Upper lobe of right lung (tissue), 1 donor: Measurements from ENCODE around the gene JUNB. TPM values are rescaled to one million over a fixed set of nuclear protein-coding genes. Genes with fewer than 3 reads are reported as not detected.

ENCODE experiments used
- ATAC-seq: fragments of 200-7000 bp; cut with Tn5 transposase; one replicate; pipeline ENCODE4 v1.9.1; 2020; ENCODE audit warnings: mild to moderate bottlenecking, moderate library complexity
- DNase-seq: peaks from one replicate; pipeline ENCODE4 v3.0.0-alpha.2; 2020
- H3K27ac ChIP-seq: fragments of 200-600 bp; one replicate; pipeline ENCODE4 v1.8.0; 2022
- H3K27me3 ChIP-seq: fragments of 200-600 bp; one replicate; pipeline ENCODE4 v1.8.0; 2022; ENCODE audit warnings: mild to moderate bottlenecking
- H3K36me3 ChIP-seq: fragments of 200-600 bp; one replicate; pipeline ENCODE4 v1.8.0; 2022
- H3K4me1 ChIP-seq: fragments of 200-600 bp; one replicate; pipeline ENCODE4 v1.8.0; 2022
- H3K4me3 ChIP-seq: fragments of 200-600 bp; one replicate; pipeline ENCODE4 v1.8.0; 2022; ENCODE audit warnings: mild to moderate bottlenecking
- H3K9me3 ChIP-seq: fragments of 200-600 bp; one replicate; pipeline ENCODE4 v1.8.0; 2022
- intact Hi-C: fragments of 100-400 bp; cut with DNase I; formaldehyde crosslinking; loops from one replicate; pipeline ENCODE4 v1.11.0; 2022
- total RNA-seq: library from RNA; stranded (reverse); fragmentation: NEBNext Ultra II Directional; extraction: Animal tissue kit (Norgen Biotek cat#: 25700); gene quantifications from one replicate; pipeline ENCODE4 v1.2.1, GENCODE V29; 2021
- TF ChIP-seq, protein P1 (sequence below): fragments of 200-600 bp; IDR thresholded peaks from one replicate; pipeline ENCODE4 v1.8.0; 2022; ENCODE audit warnings: antibody characterized with exemption
- donor health status: DM: no; HTN: yes; CAD: no; lungs with severe emphysema.

Gene JUNB
- total RNA-seq, 1 donor from 2014 or later, result 174 TPM

DNA sequence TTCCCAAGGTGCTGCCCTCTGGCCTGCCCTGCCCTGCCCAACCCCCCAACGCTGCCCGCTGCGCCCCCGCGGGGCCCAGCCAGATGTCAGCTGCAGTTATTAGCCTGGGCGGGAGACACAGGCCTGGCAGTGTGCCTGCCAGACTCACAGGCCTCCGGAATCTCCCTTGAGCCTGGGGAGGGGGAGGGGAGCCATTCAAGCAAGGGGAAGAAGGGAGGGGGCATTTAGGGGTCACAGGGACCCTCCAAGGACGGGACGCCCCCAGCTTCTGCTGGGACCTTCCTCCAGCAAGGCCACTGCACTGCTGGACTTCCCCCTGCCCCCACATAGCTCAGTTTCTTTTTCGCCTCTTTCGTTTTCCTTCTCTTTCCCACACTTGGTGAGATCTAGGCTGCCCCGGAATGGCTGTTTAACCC is 2.6 kb upstream of the JUNB start:
- H3K27me3 ChIP-seq, result no peaks in the 10 kb centered on the region
- DNase-seq, result peak; percentile 91
- intact Hi-C loops, result no loop called here
- peak overlapping the region; percentile 100 for H3K27ac ChIP-seq
- no peaks in the 10 kb centered on the region for H3K36me3 ChIP-seq
- no peak for ATAC-seq
- H3K9me3 ChIP-seq, result no peaks in the 10 kb centered on the region
- TF ChIP-seq, protein P1, sequence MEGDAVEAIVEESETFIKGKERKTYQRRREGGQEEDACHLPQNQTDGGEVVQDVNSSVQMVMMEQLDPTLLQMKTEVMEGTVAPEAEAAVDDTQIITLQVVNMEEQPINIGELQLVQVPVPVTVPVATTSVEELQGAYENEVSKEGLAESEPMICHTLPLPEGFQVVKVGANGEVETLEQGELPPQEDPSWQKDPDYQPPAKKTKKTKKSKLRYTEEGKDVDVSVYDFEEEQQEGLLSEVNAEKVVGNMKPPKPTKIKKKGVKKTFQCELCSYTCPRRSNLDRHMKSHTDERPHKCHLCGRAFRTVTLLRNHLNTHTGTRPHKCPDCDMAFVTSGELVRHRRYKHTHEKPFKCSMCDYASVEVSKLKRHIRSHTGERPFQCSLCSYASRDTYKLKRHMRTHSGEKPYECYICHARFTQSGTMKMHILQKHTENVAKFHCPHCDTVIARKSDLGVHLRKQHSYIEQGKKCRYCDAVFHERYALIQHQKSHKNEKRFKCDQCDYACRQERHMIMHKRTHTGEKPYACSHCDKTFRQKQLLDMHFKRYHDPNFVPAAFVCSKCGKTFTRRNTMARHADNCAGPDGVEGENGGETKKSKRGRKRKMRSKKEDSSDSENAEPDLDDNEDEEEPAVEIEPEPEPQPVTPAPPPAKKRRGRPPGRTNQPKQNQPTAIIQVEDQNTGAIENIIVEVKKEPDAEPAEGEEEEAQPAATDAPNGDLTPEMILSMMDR, result no peak
- peak overlapping the region; percentile 88 for H3K4me3 ChIP-seq
- H3K4me1 ChIP-seq, result peaks cover 56% of the 10 kb centered on the region

DNA sequence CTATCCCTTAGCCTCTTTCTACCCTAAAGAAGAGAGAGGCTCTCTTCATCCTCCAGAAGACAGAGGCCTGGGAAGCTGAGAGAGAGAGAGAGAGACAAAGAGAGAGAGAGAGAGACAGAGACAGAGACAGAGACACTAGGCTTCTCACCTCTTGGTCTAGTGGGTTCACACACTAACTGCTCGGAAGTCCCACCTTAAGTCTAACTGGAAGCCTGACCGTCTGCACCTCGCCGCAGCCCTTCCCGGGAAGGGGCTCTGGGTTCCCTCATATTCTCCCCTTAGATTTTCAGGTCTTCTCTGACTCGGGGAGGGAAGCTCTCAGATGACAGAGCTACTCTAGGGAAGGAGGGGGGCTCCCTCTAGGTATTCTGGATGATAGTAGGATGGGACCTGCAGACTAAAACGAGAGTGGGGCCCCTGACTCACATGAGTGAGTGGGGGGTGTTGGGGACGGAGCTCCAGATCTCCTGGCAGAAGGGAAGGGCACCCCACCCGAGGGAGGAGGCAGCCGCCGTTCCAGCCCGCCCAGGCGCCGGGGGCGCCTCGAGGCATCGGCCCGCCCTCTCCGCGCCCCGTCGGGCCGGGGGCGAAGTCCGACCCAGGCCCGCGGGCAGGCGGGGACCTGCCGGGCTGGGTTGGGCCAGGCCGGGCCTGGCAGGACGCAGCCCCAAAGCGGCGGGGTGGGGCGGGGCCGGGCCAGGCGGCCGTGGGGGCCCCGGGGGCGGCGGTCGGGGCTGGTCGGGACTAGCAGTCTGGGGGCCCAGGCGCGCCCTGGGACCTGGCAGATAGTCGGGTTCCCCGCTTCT is 2.0 kb upstream of the JUNB start:
- TF ChIP-seq, protein P1, result no peak
- intact Hi-C loops, result no loop called here
- no peak for ATAC-seq
- Histone ChIP-seq H3K36me3 (no peaks in the 10 kb centered on the region), H3K27me3 (no peaks in the 10 kb centered on the region), H3K9me3 (no peaks in the 10 kb centered on the region), H3K27ac (peak overlapping the region; percentile 100), H3K4me3 (peak overlapping the region; percentile 88), H3K4me1 (peaks cover 50% of the 10 kb centered on the region)
- no peak for DNase-seq

DNA sequence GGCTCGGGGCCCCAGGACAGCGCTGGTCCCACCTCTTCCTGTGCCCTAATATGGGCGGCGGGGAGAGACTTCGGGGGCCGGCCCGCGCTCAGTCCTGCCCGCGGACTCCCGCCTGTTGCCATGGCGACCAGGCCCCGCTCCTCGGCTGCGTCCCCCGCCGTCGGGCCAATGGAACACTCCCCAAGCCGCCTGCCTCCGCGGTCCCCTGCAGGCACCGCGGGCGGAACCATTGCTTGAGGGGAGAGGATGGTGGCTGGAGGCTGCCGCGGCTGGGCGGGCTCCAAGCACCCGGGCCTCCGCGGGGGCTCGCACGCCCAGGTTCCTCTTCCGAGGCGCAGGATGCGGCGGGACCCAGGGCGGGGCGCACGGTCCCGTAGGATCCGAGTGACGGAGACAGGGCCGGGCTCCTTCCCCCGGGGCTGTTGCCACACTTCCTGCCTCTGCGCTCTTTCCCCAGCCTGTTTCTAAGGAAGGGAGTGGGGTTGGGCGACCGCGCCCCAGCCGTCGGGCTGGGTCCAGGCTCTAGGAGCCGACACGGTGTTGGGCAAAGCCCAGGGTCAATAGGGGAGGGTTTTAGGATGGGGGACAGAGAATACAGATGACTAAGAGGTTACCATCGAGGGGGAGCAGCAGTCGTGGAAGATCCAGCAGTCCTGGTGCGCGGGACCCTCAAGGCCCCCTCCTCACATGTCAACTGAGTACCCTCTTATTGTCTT is 1.2 kb upstream of the JUNB start:
- Histone ChIP-seq H3K36me3 (no peaks in the 10 kb centered on the region), H3K4me3 (peak overlapping the region; percentile 88), H3K4me1 (peaks cover 43% of the 10 kb centered on the region), H3K27me3 (no peaks in the 10 kb centered on the region), H3K27ac (peak overlapping the region; percentile 100), H3K9me3 (no peaks in the 10 kb centered on the region)
- TF ChIP-seq, protein P1, result no peak
- ATAC-seq (peak; percentile 58), DNase-seq (peak; percentile 99)
- intact Hi-C loops, result no loop called here

DNA sequence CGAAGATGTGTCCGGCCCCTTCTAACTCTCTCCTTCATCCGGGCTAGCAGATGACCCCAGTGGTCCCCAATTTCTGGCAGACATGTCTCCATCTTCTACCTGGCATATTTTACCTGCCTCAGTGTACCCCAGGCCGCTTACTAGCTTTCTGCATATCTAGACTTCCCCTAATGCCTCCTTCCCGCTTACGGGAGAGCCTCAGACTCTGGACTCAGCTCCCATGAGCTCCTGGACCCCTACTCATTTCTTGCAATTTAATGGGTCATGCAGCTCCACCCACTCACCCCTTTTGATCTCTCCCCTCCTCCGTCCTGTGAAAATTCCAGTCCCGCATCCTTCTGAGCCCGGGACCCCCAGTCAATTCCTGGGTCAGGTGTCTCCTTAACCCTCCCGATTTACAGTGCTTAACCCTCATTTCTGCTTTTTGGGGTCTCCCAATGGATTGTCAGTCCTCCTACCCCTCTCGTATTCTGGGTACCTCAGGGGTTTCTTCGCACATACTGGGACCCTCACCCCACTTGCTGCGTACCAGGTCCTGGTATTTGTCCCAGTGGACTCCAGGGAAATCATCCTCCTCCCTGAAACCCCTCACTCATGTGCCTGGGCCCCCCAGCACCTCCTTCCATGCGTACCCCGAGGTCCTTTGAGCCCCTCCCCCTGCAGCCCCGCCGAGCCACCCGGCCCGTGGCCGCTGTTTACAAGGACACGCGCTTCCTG is 500 bp upstream of the JUNB start:
- no peak for DNase-seq
- TF ChIP-seq, protein P1, result no peak

DNA sequence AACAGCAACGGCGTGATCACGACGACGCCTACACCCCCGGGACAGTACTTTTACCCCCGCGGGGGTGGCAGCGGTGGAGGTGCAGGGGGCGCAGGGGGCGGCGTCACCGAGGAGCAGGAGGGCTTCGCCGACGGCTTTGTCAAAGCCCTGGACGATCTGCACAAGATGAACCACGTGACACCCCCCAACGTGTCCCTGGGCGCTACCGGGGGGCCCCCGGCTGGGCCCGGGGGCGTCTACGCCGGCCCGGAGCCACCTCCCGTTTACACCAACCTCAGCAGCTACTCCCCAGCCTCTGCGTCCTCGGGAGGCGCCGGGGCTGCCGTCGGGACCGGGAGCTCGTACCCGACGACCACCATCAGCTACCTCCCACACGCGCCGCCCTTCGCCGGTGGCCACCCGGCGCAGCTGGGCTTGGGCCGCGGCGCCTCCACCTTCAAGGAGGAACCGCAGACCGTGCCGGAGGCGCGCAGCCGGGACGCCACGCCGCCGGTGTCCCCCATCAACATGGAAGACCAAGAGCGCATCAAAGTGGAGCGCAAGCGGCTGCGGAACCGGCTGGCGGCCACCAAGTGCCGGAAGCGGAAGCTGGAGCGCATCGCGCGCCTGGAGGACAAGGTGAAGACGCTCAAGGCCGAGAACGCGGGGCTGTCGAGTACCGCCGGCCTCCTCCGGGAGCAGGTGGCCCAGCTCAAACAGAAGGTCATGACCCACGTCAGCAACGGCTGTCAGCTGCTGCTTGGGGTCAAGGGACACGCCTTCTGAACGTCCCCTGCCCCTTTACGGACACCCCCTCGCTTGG is 966 bp downstream of the JUNB start:
- TF ChIP-seq, protein P1, result peak; percentile 3
- H3K4me3 ChIP-seq, result peak overlapping the region; percentile 88
- no peak for ATAC-seq
- no peaks in the 10 kb centered on the region for H3K9me3 ChIP-seq
- H3K36me3 ChIP-seq, result no peaks in the 10 kb centered on the region
- intact Hi-C loops, result no loop called here
- peak; percentile 89 for DNase-seq
- H3K27ac ChIP-seq, result peak overlapping the region; percentile 100
- H3K4me1 ChIP-seq, result peaks cover 33% of the 10 kb centered on the region
- no peaks in the 10 kb centered on the region for H3K27me3 ChIP-seq

More for the DNA sequence above, 500 bp upstream of the JUNB start:
- H3K27ac ChIP-seq, result peak overlapping the region; percentile 100
- peak overlapping the region; percentile 88 for H3K4me3 ChIP-seq
- H3K4me1 ChIP-seq, result peaks cover 39% of the 10 kb centered on the region
- no peaks in the 10 kb centered on the region for H3K36me3 ChIP-seq
- ATAC-seq, result no peak
- no peaks in the 10 kb centered on the region for H3K27me3 ChIP-seq
- no peaks in the 10 kb centered on the region for H3K9me3 ChIP-seq
- intact Hi-C loops, result no loop called here
